Activated T-cell treated with anti-CD3 and anti-CD28 coated beads, Interleukin-2, amount 50 U/mL, for 24 hours (primary cell): ENCODE results near the gene CXCL8.

Source experiments
- DNase-seq: peaks from one replicate; pipeline ENCODE4 v3.0.0-alpha.2; 2020
- H3K27ac Mint-ChIP-seq: 2 replicates; pipeline ENCODE4 v1.8.0; 2020; ENCODE audit warnings: mild to moderate bottlenecking, mixed read lengths
- H3K27me3 Mint-ChIP-seq: 2 replicates; pipeline ENCODE4 v1.8.0; 2020; ENCODE audit warnings: mixed read lengths
- H3K36me3 Mint-ChIP-seq: 2 replicates; pipeline ENCODE4 v1.8.0; 2020; ENCODE audit warnings: low read depth, mixed read lengths
- H3K4me1 Mint-ChIP-seq: 2 replicates; pipeline ENCODE4 v1.8.0; 2020; ENCODE audit warnings: low read depth, mixed read lengths
- H3K4me3 Mint-ChIP-seq: 2 replicates; pipeline ENCODE4 v1.8.0; 2020; ENCODE audit warnings: mild to moderate bottlenecking, moderate library complexity, mixed read lengths
- H3K9me3 Mint-ChIP-seq: 2 replicates; pipeline ENCODE4 v1.8.0; 2020; ENCODE audit warnings: mixed read lengths

CXCL8 gene

GRCh38 chr4:73728091-73728741 lies 12.2 kb upstream of the CXCL8 start:
- Mint-ChIP-seq H3K36me3 (no peaks in the 10 kb centered on the region), H3K4me3 (no peak overlapping the region), H3K4me1 (no peaks in the 10 kb centered on the region), H3K27ac (no peak overlapping the region), H3K27me3 (no peaks in the 10 kb centered on the region), H3K9me3 (no peaks in the 10 kb centered on the region)
- no peak for DNase-seq

GRCh38 chr4:73729534-73730165 lies 10.7 kb upstream of the CXCL8 start:
- no peak overlapping the region for H3K4me3 Mint-ChIP-seq
- H3K4me1 Mint-ChIP-seq: no peaks in the 10 kb centered on the region
- H3K27me3 Mint-ChIP-seq: no peaks in the 10 kb centered on the region
- H3K36me3 Mint-ChIP-seq: no peaks in the 10 kb centered on the region
- no peaks in the 10 kb centered on the region for H3K9me3 Mint-ChIP-seq
- H3K27ac Mint-ChIP-seq: no peak overlapping the region
- no peak for DNase-seq

GRCh38 chr4:73730292-73730691 lies 10.1 kb upstream of the CXCL8 start:
- no peaks in the 10 kb centered on the region for H3K4me1 Mint-ChIP-seq
- no peaks in the 10 kb centered on the region for H3K27me3 Mint-ChIP-seq
- H3K9me3 Mint-ChIP-seq: no peaks in the 10 kb centered on the region
- H3K36me3 Mint-ChIP-seq: no peaks in the 10 kb centered on the region
- no peak overlapping the region for H3K4me3 Mint-ChIP-seq
- no peak for DNase-seq
- no peak overlapping the region for H3K27ac Mint-ChIP-seq

- no peaks in the 10 kb centered on the region for H3K36me3 Mint-ChIP-seq
- H3K27ac Mint-ChIP-seq: no peak overlapping the region
- H3K27me3 Mint-ChIP-seq: no peaks in the 10 kb centered on the region
- DNase-seq: no peak
- H3K4me3 Mint-ChIP-seq: no peak overlapping the region
- H3K9me3 Mint-ChIP-seq: no peaks in the 10 kb centered on the region
- H3K4me1 Mint-ChIP-seq: no peaks in the 10 kb centered on the region
Observed at GRCh38 chr4:73730867-73731266, 9.5 kb upstream of the CXCL8 start.

- Mint-ChIP-seq H3K4me3 (no peak overlapping the region), H3K27ac (no peak overlapping the region), H3K36me3 (no peaks in the 10 kb centered on the region), H3K9me3 (no peaks in the 10 kb centered on the region), H3K4me1 (no peaks in the 10 kb centered on the region), H3K27me3 (no peaks in the 10 kb centered on the region)
- no peak for DNase-seq
Observed at GRCh38 chr4:73731968-73732610, 8.3 kb upstream of the CXCL8 start.

- Mint-ChIP-seq H3K27me3 (no peaks in the 10 kb centered on the region), H3K36me3 (no peaks in the 10 kb centered on the region), H3K27ac (no peak overlapping the region), H3K4me3 (no peak overlapping the region), H3K9me3 (peaks cover 2% of the 10 kb centered on the region), H3K4me1 (no peaks in the 10 kb centered on the region)
- no peak for DNase-seq
Observed at GRCh38 chr4:73732759-73733431, 7.5 kb upstream of the CXCL8 start.

GRCh38 chr4:73734530-73735001 lies 5.8 kb upstream of the CXCL8 start:
- H3K4me1 Mint-ChIP-seq: no peaks in the 10 kb centered on the region
- DNase-seq: no peak
- no peak overlapping the region for H3K4me3 Mint-ChIP-seq
- no peaks in the 10 kb centered on the region for H3K27me3 Mint-ChIP-seq
- H3K27ac Mint-ChIP-seq: no peak overlapping the region
- H3K9me3 Mint-ChIP-seq: peaks cover 2% of the 10 kb centered on the region
- H3K36me3 Mint-ChIP-seq: no peaks in the 10 kb centered on the region

GRCh38 chr4:73735231-73735630 lies 5.1 kb upstream of the CXCL8 start:
- H3K36me3 Mint-ChIP-seq: no peaks in the 10 kb centered on the region
- no peak overlapping the region for H3K27ac Mint-ChIP-seq
- DNase-seq: no peak
- H3K27me3 Mint-ChIP-seq: no peaks in the 10 kb centered on the region
- H3K9me3 Mint-ChIP-seq: peaks cover 2% of the 10 kb centered on the region
- peaks cover 2% of the 10 kb centered on the region for H3K4me1 Mint-ChIP-seq
- H3K4me3 Mint-ChIP-seq: no peak overlapping the region

GRCh38 chr4:73741031-73741749 lies 821 bp downstream of the CXCL8 start:
- no peak overlapping the region for H3K4me3 Mint-ChIP-seq

GRCh38 chr4:73741750-73742489 lies 1.6 kb downstream of the CXCL8 start:
- Mint-ChIP-seq H3K4me3 (no peak overlapping the region), H3K4me1 (peaks cover 5% of the 10 kb centered on the region), H3K9me3 (peaks cover 3% of the 10 kb centered on the region), H3K36me3 (no peaks in the 10 kb centered on the region), H3K27me3 (no peaks in the 10 kb centered on the region), H3K27ac (no peak overlapping the region)
- no peak for DNase-seq

More at GRCh38 chr4:73741031-73741749, 821 bp downstream of the CXCL8 start:
- H3K9me3 Mint-ChIP-seq: peaks cover 3% of the 10 kb centered on the region
- no peaks in the 10 kb centered on the region for H3K36me3 Mint-ChIP-seq
- H3K27me3 Mint-ChIP-seq: no peaks in the 10 kb centered on the region
- peaks cover 5% of the 10 kb centered on the region for H3K4me1 Mint-ChIP-seq
- H3K27ac Mint-ChIP-seq: no peak overlapping the region
- no peak for DNase-seq

- no peak overlapping the region for H3K4me3 Mint-ChIP-seq
- no peaks in the 10 kb centered on the region for H3K27me3 Mint-ChIP-seq
- no peak for DNase-seq
- no peaks in the 10 kb centered on the region for H3K36me3 Mint-ChIP-seq
- no peak overlapping the region for H3K27ac Mint-ChIP-seq
- peaks cover 2% of the 10 kb centered on the region for H3K9me3 Mint-ChIP-seq
- peaks cover 5% of the 10 kb centered on the region for H3K4me1 Mint-ChIP-seq
Observed at GRCh38 chr4:73742490-73743160, 2.3 kb downstream of the CXCL8 start.

- no peak overlapping the region for H3K27ac Mint-ChIP-seq
- peaks cover 5% of the 10 kb centered on the region for H3K4me1 Mint-ChIP-seq
- no peak overlapping the region for H3K4me3 Mint-ChIP-seq
- peaks cover 2% of the 10 kb centered on the region for H3K9me3 Mint-ChIP-seq
- no peaks in the 10 kb centered on the region for H3K36me3 Mint-ChIP-seq
- no peak for DNase-seq
- no peaks in the 10 kb centered on the region for H3K27me3 Mint-ChIP-seq
Observed at GRCh38 chr4:73743281-73743680, 2.9 kb downstream of the CXCL8 start.

GRCh38 chr4:73743795-73744194 lies 3.4 kb downstream of the CXCL8 start:
- Mint-ChIP-seq H3K4me1 (peaks cover 5% of the 10 kb centered on the region), H3K36me3 (no peaks in the 10 kb centered on the region), H3K9me3 (peaks cover 2% of the 10 kb centered on the region), H3K27me3 (no peaks in the 10 kb centered on the region), H3K27ac (no peak overlapping the region), H3K4me3 (no peak overlapping the region)
- no peak for DNase-seq
